CD14-positive monocyte (primary cell): ENCODE results near the gene CENPF. TPM values are rescaled to one million over a fixed set of nuclear protein-coding genes. Genes with fewer than 3 reads are reported as not detected.

ENCODE experiments used
- DNase-seq, 3 donors: peaks; one replicate each; pipeline ENCODE4 v3.0.0-alpha.2; 2011 to 2022
- H2AFZ ChIP-seq: 2 replicates; pipeline ENCODE4 v1.6.0; 2012; ENCODE audit warnings: mild to moderate bottlenecking, low read depth, low read length, inconsistent platforms; ENCODE audit not compliant: insufficient read depth, poor library complexity, severe bottlenecking
- H3K27ac ChIP-seq, 2 donors: 1 replicate in 1 of 2; 2 replicates in 1 of 2; pipeline ENCODE4 v1.5.1; 2012 to 2013; ENCODE audit warnings: low read length in 2 of 2, control low read depth in 1 of 2, inconsistent platforms in 1 of 2, low read depth in 1 of 2, mild to moderate bottlenecking in 1 of 2
- H3K27me3 ChIP-seq, 2 donors: one replicate each; pipeline versions ENCODE4 v1.6.0 to v1.6.1; 2011 to 2013; ENCODE audit warnings: low read length in 2 of 2; ENCODE audit not compliant: control insufficient read depth in 2 of 2, insufficient read depth in 2 of 2
- H3K36me3 ChIP-seq, 2 donors: replicated peaks in 1 of 2; 1 replicate in 1 of 2; 2 replicates in 1 of 2; pipeline versions ENCODE4 v1.5.1 to v1.6.1; 2012 to 2013; ENCODE audit warnings: low read length in 2 of 2, control low read depth in 1 of 2, inconsistent platforms in 1 of 2, mild to moderate bottlenecking in 1 of 2; ENCODE audit not compliant: insufficient read depth in 2 of 2, control insufficient read depth in 1 of 2
- H3K4me1 ChIP-seq, 2 donors: 1 replicate in 1 of 2; 2 replicates in 1 of 2; pipeline versions ENCODE4 v1.5.1 to v1.6.1; 2012 to 2013; ENCODE audit warnings: low read length in 2 of 2, control low read depth in 1 of 2, inconsistent platforms in 1 of 2, mild to moderate bottlenecking in 1 of 2, moderate library complexity in 1 of 2; ENCODE audit not compliant: insufficient read depth in 2 of 2, control insufficient read depth in 1 of 2
- H3K4me2 ChIP-seq: replicated peaks from 2 replicates; pipeline ENCODE3; 2012; ENCODE audit warnings: low read length, moderate library complexity, mild to moderate bottlenecking; ENCODE audit not compliant: poor library complexity, severe bottlenecking; ENCODE audit errors: extremely low read depth
- H3K4me3 ChIP-seq, 3 experiments: fragments of 200-600 bp in 1 of 3; sonication (generic) in 1 of 3; replicated peaks in 1 of 3; 1 replicate in 2 of 3; 2 replicates in 1 of 3; pipeline ENCODE4 v1.5.1; 2011 to 2013; ENCODE audit warnings: low read length in 3 of 3, mild to moderate bottlenecking in 3 of 3, control low read depth in 2 of 3, low read depth in 2 of 3, inconsistent platforms in 1 of 3, moderate library complexity in 1 of 3
- H3K79me2 ChIP-seq: 2 replicates; pipeline ENCODE4 v1.6.0; 2012; ENCODE audit warnings: mild to moderate bottlenecking, control low read depth, inconsistent platforms, low read length, moderate library complexity; ENCODE audit not compliant: insufficient read depth
- H3K9ac ChIP-seq: 2 replicates; pipeline ENCODE4 v1.6.0; 2017; ENCODE audit warnings: low read length, mild to moderate bottlenecking; ENCODE audit not compliant: insufficient read depth, poor library complexity, severe bottlenecking
- H3K9me3 ChIP-seq, 2 donors: replicated peaks in 1 of 2; 1 replicate in 1 of 2; 2 replicates in 1 of 2; pipeline versions ENCODE4 v1.5.1 to v1.6.1; 2012 to 2013; ENCODE audit warnings: low read length in 2 of 2, control low read depth in 1 of 2; ENCODE audit not compliant: control insufficient read depth in 1 of 2, insufficient read depth in 1 of 2
- H4K20me1 ChIP-seq: 2 replicates; pipeline ENCODE4 v1.6.0; 2012; ENCODE audit warnings: mild to moderate bottlenecking, low read length, control low read depth, moderate library complexity; ENCODE audit not compliant: insufficient read depth
- H3K27ac Mint-ChIP-seq, 7 donors: one replicate each; pipeline ENCODE4 v1.8.0; 2020; ENCODE audit warnings: mild to moderate bottlenecking in 7 of 7, mixed read lengths in 7 of 7, moderate library complexity in 6 of 7, inconsistent platforms in 2 of 7
- H3K27me3 Mint-ChIP-seq, 3 donors: one replicate each; pipeline ENCODE4 v1.8.0; 2021 to 2022; ENCODE audit warnings: low read depth in 3 of 3, mild to moderate bottlenecking in 3 of 3, mixed read lengths in 3 of 3, moderate library complexity in 3 of 3, inconsistent platforms in 1 of 3
- H3K36me3 Mint-ChIP-seq, 2 donors: one replicate each; pipeline ENCODE4 v1.8.0; 2020; ENCODE audit warnings: mixed read lengths in 2 of 2, inconsistent platforms in 1 of 2, mild to moderate bottlenecking in 1 of 2
- H3K4me1 Mint-ChIP-seq: one replicate; pipeline ENCODE4 v1.8.0; 2020; ENCODE audit warnings: mild to moderate bottlenecking, mixed read lengths
- H3K4me3 Mint-ChIP-seq, 2 donors: one replicate each; pipeline ENCODE4 v1.8.0; 2020; ENCODE audit warnings: mild to moderate bottlenecking in 2 of 2, mixed read lengths in 2 of 2, moderate library complexity in 1 of 2
- H3K9me3 Mint-ChIP-seq, 7 donors: one replicate each; pipeline ENCODE4 v1.8.0; 2020 to 2022; ENCODE audit warnings: mixed read lengths in 7 of 7, mild to moderate bottlenecking in 6 of 7, moderate library complexity in 6 of 7, inconsistent platforms in 2 of 7
- WGBS: methylation state at CpG from one replicate; pipeline ENCODE4 v1.1.5; 2013; ENCODE audit warnings: missing lambda C conversion rate; ENCODE audit not compliant: insufficient coverage; 5-methylcytosine and 5-hydroxymethylcytosine counted together
- intact Hi-C, 2 donors: fragments of 100-400 bp; cut with micrococcal nuclease; formaldehyde crosslinking; loops; one replicate each; pipeline versions ENCODE4 v1.15.0 to v1.15.1; 2023
- polyA plus RNA-seq, 3 donors: library from polyadenylated mRNA; depleted of rRNA in 1 of 3; unstranded in 2 of 3; stranded (reverse) in 1 of 3; fragments of 300-500 nt in 2 of 3; fragments of >200 nt in 1 of 3; fragmentation: Illumina TruSeq in 2 of 3; gene quantifications; 1 replicate in 2 of 3; 2 replicates in 1 of 3; pipeline ENCODE4 v1.2.3, GENCODE V29; 2012 to 2021
- TF ChIP-seq, protein P1 (sequence below): fragments of 200-600 bp; IDR thresholded peaks from one replicate; pipeline ENCODE4 v1.8.0; 2022; ENCODE audit warnings: antibody characterized with exemption, mild to moderate bottlenecking

The CENPF gene
- polyA plus RNA-seq, 3 donors, result 0.01 to 0.29 TPM; not detected in 1

DNA sequence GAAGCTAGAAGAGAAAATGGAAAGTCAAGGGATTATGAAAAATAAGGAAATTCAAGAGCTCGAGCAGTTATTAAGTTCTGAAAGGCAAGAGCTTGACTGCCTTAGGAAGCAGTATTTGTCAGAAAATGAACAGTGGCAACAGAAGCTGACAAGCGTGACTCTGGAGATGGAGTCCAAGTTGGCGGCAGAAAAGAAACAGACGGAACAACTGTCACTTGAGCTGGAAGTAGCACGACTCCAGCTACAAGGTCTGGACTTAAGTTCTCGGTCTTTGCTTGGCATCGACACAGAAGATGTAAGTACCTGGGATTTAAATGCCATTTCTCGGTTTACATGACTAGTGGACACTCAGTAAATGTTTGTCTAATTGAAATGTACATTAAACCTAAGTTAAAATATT is 40.0 kb downstream of the CENPF start:
- H2AFZ ChIP-seq, result no peak overlapping the region
- no peaks in the 10 kb centered on the region for H4K20me1 ChIP-seq
- no peaks in the 10 kb centered on the region for H3K4me1 Mint-ChIP-seq
- H3K27me3 ChIP-seq, result no peaks in the 10 kb centered on the region
- no peaks in the 10 kb centered on the region for H3K9me3 ChIP-seq
- H3K27me3 Mint-ChIP-seq, result no peaks in the 10 kb centered on the region
- H3K4me2 ChIP-seq, result no peak overlapping the region
- no peaks in the 10 kb centered on the region for H3K79me2 ChIP-seq
- no peak overlapping the region for H3K4me3 ChIP-seq
- H3K27ac ChIP-seq, result no peak overlapping the region
- no peak for DNase-seq
- peaks cover 46 to 52% of the 10 kb centered on the region in 2 donors for H3K36me3 Mint-ChIP-seq
- no peak overlapping the region for H3K27ac Mint-ChIP-seq
- TF ChIP-seq, protein P1, sequence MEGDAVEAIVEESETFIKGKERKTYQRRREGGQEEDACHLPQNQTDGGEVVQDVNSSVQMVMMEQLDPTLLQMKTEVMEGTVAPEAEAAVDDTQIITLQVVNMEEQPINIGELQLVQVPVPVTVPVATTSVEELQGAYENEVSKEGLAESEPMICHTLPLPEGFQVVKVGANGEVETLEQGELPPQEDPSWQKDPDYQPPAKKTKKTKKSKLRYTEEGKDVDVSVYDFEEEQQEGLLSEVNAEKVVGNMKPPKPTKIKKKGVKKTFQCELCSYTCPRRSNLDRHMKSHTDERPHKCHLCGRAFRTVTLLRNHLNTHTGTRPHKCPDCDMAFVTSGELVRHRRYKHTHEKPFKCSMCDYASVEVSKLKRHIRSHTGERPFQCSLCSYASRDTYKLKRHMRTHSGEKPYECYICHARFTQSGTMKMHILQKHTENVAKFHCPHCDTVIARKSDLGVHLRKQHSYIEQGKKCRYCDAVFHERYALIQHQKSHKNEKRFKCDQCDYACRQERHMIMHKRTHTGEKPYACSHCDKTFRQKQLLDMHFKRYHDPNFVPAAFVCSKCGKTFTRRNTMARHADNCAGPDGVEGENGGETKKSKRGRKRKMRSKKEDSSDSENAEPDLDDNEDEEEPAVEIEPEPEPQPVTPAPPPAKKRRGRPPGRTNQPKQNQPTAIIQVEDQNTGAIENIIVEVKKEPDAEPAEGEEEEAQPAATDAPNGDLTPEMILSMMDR, result no peak
- intact Hi-C loops, result no loop called here
- H3K4me3 Mint-ChIP-seq, result no peak overlapping the region
- H3K9ac ChIP-seq, result no peak overlapping the region
- 92% methylated on average over 5 of the region's 8 CpGs for WGBS
- H3K36me3 ChIP-seq, result peaks cover 48 to 100% of the 10 kb centered on the region in 2 donors
- H3K4me1 ChIP-seq, result no peaks in the 10 kb centered on the region
- no peaks in the 10 kb centered on the region for H3K9me3 Mint-ChIP-seq

DNA sequence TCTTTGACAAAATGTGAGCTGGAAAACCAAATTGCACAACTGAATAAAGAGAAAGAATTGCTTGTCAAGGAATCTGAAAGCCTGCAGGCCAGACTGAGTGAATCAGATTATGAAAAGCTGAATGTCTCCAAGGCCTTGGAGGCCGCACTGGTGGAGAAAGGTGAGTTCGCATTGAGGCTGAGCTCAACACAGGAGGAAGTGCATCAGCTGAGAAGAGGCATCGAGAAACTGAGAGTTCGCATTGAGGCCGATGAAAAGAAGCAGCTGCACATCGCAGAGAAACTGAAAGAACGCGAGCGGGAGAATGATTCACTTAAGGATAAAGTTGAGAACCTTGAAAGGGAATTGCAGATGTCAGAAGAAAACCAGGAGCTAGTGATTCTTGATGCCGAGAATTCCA is 42.7 kb downstream of the CENPF start:
- H3K4me1 ChIP-seq, result no peaks in the 10 kb centered on the region
- TF ChIP-seq, protein P1, result no peak
- H3K27ac Mint-ChIP-seq, result peak overlapping the region in 1 of 7 donors; percentile 33
- no peak overlapping the region for H3K4me3 ChIP-seq
- no peaks in the 10 kb centered on the region for H3K9me3 Mint-ChIP-seq
- no peak overlapping the region for H2AFZ ChIP-seq
- H3K9ac ChIP-seq, result no peak overlapping the region
- no peak overlapping the region for H3K4me3 Mint-ChIP-seq
- intact Hi-C loops, result no loop called here
- H3K9me3 ChIP-seq, result no peaks in the 10 kb centered on the region
- no peaks in the 10 kb centered on the region for H3K79me2 ChIP-seq
- H3K36me3 ChIP-seq, result peaks cover 48 to 99% of the 10 kb centered on the region in 2 donors
- H3K4me2 ChIP-seq, result no peak overlapping the region
- WGBS, result 100% methylated on average over 10 of the region's 10 CpGs
- no peak for DNase-seq
- no peaks in the 10 kb centered on the region for H3K27me3 Mint-ChIP-seq
- H3K36me3 Mint-ChIP-seq, result peaks cover 57 to 63% of the 10 kb centered on the region in 2 donors
- no peak overlapping the region for H3K27ac ChIP-seq
- H3K4me1 Mint-ChIP-seq, result no peaks in the 10 kb centered on the region
- no peaks in the 10 kb centered on the region for H4K20me1 ChIP-seq
- no peaks in the 10 kb centered on the region for H3K27me3 ChIP-seq
